ENCODE measurements around the gene LDLRAD4.

The LDLRAD4 gene

DNA sequence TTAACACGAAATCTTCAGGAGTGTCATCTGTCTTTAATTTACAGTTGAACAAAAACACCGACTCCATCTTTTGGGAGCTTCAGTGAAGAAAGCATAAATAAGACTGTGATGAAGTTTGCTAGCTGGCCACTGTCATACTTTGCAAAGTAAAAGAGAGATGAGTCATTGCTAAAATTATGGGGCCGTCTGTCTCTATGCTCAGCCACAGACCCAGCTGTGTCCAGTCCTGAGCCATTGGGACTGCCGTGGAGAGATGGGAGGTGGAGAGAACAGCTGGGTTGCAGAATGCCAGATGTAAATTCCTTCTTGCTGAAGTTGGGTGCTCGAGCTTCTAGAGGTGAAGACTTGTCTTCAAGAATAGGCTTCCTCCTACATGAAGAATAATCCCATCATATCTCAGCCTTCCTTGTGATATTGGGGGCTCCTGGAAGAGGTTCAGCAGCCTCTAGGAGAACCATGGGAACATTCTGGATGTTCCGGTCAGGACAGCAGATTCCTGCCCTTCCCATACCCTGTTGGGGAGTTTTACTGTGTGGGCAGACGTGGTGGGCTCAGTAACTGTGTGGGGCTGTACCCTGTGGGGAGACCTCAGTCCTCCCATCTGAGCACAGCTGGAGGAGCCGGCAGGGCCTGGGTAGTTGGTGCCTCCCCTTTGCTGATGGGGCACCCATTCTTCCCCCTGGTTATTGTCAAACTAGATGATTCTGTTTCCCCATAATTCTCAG lies 71.1 kb downstream of the LDLRAD4 start:
- no peak for DNase-seq

DNA sequence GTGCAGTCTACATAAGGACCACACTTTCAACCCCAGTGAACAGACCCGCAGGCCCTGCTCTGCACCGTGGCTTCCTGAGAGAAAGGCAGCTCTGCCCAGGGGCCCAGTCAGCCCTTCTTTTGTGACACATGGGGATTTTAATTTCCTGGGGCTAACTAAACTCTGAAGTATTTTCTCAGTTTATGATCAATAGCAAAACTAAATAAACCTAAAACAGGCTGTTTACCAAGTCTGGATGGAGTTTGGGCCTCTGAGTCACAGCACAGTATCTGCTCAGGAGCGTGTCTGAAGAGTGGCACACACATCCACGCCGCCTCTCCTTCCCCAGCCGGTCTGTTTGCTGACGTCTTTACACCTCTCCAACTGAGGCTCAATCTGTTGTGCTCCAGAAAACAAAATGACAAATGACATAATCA lies 72.3 kb downstream of the LDLRAD4 start:
- DNase-seq: peak; percentile 28

DNA sequence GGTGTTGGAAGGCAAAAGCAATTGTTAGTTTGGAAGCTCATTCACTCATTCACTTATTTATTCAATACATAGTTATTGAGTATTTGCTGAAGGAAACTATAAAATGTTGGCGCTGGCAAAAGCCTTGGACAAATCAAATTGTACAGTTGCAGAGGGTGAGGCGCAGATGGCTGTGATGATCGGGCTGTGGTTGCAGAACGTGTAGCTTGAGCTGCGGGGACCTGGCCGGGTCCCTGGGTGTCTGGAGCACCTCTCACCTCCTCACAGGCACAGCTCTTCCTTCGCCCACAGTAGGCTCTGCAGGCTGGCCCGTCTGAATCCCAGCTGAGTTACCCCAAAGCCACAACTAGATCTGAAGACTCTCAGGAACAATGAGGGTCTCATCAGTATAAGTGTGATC lies 72.7 kb downstream of the LDLRAD4 start:
- DNase-seq: no peak

DNA sequence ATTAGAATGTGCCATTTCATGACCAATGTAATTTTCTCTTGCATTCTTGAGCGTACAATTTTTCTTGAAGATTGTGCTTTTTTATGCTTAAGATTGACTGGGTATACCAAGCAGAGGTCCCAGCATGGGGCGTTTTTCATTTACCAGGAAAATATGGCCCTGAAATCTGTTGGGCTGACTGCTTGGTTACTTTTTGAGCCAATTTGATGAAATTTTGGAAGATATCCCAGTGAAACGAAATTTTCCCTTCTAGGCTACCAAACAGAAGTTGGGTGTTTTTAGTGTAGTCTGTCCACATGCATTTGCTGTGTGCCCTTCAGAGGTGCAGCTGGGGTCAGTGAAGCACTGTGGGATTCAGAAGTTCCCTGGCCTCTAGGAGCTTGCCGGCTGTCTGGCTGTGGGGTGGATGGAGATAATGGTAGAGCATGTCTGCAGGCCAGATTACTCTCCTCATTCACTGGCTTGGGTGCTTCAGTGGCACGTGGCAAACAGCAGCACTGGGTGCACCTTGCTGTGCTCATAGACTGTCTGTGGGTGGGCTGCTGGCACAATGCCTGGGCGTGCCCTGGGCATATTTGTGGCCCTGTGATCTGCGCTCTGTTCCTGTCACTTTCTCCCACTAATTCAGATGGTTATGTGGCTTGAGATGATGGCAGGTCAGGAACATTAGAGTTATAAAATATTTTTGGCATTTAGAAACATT lies 73.3 kb downstream of the LDLRAD4 start:
- DNase-seq: no peak

GRCh38 chr18:13292736-13293135 lies 74.2 kb downstream of the LDLRAD4 start:
- no peak for DNase-seq

GRCh38 chr18:13294309-13294708 lies 75.7 kb downstream of the LDLRAD4 start:
- no peak for DNase-seq

DNA sequence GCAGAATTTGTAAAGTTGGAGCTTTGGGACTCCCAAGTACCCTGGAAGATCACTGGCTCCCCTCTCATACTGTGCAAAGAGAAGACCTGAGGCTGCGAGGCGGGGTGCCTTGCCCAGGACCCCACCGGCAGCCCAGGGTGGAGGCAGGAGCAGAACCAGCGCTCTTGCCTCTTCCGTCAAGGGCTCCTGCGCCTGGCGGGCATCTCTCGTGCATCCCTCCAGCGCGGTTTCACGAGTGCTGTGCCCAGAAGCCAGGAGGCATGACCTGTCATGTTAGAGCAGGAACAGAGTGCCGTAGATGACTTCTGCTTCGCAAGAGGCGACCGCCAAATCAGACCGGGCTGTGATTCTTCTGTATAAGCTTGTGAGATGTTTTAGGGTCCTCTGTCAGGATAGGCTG lies 77.3 kb downstream of the LDLRAD4 start:
- DNase-seq: no peak

DNA sequence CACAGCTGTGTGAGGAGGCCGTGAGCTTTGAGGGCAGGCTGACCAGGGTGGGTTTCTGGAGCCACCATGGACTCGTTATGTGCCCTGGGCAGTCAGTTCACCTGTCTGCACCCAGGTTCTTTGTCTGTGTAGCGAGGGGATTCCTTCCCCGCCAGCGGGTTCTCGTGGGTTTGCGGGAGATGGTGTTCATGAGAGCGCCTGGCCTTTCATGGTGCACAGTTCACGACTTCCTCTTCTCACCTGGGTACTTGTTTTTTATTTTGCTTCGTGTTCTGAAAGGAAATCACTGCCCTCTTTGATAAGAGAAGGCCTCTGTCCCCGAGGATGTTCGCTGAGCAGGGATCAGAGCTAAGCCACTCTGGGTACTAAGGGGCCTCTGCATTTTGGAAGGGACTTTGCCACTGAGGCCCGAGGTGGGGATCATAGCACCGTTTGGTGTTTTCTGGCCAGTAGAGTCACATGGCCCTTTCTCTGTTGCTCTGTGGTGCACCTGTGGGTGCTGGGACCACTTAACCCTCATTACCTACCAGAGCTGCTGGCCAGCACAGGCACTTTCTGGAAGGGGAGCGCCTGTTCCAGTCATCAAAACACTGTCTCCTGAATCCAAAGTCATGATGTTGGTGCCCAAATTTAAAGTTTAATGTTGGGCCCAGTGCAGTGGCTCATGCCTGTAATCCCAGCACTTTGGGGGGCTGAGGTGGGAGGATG lies 78.5 kb downstream of the LDLRAD4 start:
- DNase-seq: no peak

DNA sequence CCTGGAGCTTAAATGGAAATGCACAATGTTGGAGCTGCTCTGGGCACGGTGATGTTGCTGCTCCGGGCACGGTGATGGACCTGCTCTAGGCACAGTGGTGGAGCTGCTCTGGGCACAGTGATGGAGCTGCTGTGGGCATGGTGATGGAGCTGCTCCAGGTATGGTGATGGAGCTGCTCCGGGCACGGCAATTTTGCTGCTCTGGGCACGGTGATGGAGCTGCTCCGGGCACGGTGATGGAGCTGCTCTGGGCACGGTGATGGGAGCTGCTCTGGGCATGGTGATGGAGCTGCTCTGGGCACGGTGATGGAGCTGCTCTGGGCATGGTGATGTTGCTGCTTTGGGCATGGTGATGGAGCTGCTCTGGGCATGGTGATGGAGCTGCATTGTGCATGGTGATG lies 79.7 kb downstream of the LDLRAD4 start:
- DNase-seq: no peak

GRCh38 chr18:13300029-13300428 lies 81.5 kb downstream of the LDLRAD4 start:
- DNase-seq: peak; percentile 90

DNA sequence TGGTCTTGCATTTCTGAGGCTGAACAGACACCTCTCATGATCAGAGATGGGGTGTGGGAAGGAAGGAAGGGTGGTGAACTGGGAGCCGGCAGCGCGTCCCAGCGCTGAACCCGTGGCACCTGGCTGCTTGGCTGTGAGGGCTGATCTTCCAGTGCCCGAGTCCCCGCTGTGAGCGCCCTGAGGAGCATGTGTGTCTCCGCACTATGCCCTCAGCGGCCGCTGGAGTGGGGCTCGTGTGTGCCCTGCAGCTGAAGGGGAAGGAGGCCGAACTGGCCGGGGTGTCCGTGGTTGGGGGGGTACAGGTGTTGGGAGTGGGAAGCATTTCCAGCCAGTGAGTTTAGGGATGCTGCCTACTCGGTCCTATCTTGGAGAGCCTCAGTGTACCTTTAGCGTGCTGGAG lies 82.2 kb downstream of the LDLRAD4 start:
- no peak for DNase-seq

DNA sequence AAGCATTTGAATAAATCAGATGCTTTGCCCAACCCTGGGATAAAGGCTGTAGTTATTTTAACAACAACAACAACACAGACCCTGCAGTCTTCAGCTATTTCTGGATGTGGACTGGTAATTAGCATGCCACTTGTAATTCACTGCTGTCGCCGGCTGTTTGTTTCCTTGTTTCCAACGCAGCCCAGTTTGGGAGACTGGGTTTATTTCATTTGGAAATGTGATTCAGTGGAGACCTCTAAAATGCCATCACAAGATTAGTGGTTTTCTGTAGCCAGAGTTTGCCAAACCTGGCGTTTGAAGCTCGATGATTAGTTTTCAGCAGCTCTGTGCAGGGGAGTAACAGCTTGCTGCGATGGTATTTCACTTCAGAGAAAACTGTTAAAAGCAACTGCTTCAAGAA lies 83.5 kb downstream of the LDLRAD4 start:
- no peak for DNase-seq

DNA sequence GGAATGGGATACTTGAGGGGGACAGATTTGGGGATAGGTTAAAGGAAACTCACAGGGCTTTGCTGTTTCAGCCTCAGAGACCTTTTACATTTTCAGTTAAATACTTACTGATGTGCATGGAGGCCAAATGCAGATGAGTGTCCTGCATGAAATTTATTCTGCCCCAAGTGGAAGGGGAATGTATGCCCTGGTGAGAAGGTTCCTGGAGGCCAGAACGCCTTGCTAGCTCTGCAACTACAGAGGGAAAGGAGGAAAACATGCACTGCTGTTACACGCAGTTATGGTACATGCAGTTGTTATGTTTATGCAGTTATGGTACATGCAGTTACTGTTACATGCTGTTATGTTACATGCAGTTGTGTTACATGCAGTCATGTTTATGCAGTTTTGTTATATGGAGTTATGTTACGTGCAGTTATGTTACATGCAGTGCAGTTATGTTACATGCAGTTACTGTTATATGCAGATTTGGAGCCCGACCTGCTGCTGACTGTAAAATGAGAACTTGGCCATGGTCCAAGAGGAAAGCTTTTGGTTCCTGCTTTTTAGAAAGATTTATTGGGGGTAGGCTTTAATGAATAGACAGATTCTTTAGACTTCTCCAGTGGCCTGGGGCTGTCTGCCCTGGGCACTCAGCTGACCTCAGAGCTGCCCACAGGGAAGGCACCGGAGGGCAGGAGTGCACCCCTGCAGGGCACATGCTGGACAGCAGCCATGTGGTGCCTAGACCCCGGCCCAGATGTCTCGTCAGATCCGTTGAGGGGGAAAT lies 84.1 kb downstream of the LDLRAD4 start:
- DNase-seq: no peak

DNA sequence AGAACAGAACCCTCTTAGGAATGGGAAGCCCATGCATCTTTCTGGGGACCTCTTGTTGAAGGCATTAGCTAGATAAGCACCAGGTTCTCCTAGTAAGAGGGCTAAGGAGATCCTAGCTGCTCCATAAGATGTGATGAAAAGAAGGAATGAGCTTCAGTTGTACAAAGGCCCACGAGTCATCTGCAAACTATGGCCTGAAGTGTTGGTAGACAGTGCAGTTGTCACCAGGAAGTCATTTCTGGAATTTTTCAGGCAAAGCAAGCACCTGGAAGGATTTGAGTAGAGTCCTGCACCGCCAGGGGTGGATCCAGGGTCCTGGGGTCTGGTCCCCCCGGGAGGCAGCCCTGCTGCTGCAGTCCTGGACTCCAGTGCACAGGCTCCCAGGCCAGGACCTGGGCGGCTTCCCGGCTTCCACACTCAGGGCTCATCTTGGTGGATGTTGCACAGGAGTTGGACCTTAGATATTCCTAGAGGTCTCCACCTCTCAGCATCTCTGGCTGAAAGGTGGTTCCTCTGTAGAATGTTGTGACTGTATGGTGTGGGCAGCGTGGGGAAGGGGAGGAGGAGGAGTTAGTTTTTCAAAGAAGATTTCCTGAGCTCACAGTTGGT lies 85.3 kb downstream of the LDLRAD4 start:
- DNase-seq: no peak

- DNase-seq: no peak
Observed at GRCh38 chr18:13305301-13305700, 86.7 kb downstream of the LDLRAD4 start.

- no peak for DNase-seq
Observed at GRCh38 chr18:13306583-13306982, 88.0 kb downstream of the LDLRAD4 start.

DNA sequence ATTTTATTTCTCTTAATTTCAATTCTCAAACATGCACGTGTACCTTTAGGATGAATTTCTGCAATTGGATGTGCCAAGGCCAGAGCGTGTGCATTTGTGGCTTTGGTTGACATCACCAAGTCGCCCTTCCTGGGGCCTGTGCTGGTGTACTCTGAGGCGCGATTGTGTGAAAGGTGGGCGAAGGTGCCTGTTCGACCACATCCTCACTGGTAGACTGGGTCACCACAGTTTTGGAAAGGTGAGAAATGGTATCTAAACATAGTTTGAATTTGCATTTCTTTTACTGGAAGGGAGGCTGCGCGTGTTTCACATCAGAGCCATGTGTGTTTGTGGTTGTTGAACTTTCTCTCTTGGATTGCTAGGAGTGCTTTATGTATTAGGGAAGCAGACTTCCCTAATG lies 89.8 kb downstream of the LDLRAD4 start:
- DNase-seq: no peak

DNA sequence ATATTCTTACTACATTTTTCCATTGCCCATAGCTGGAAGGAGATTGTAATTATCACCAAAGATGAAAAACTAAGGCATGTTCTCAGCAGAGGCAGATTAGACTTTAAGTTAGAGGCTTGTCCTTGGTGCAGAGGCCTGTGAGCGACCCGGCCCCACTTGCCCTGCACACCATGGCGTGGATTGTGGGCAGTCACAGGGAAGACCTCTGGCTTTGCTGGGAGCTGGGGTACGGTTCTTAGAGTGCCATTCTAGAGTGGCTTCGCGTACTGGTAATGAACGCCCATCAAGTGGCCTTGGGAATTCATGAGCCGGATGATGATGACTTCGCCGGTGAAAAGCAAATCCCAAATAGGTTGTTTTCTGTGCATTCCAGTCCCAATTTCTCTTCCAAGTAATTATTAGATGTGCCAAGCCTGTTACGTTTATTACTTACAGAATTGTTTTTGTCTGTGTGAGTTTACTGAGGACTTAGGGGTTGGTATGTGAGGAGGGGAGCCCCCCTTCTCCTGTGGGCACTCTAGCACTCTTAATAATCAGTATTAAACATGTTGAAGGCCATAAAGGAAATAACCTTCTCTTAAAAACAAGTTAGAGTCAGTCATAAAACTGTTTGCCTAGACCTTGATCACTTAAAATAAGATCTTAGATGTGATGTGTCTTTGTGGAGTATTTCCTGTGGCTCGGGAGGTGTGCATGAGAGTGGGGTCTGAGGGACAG lies 90.6 kb downstream of the LDLRAD4 start:
- DNase-seq: no peak

DNA sequence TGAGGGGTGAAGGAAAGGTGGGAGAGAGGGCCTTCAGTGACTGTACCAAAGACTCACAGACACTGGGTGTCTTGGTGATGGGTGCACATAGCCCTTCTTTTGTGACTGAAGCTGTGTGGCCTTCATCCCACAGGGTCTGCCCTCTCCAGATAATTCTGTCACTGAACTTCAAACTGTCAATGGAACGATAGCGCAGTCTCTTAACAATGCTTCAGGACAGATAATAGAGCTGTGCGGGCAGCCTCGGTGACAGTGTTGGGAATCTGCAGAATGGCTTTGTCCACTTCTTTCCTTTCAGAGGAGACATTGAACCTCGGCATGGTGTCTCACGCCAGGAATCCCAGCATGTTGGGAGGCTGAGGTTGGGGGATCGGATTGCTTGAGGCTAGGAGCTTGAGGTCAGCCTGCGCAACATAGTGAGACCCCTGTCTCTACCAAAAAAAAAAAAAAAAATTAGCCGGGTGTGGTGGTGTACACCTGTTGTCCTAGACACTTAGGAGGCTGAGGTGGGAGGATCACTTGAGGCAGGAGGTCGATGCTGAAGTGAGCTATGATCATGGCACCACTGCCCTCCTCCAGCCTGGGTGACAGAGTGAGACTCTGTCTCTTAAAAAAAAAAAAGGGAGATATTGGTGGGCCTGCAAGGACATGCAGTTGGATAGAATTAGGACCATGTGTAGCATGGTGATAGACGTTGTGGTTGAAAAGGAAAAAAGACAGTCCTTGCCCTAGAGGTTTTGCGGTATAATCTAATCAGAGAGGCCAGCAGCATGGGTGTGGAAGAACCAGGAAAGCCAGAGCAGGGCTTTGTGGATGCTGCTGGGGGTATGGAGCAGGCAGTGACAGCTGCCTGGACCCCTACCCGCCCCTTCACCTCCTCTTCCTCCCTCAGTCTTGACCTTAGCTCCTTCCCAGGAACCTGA lies 91.4 kb downstream of the LDLRAD4 start:
- no peak for DNase-seq

- DNase-seq: no peak
Observed at GRCh38 chr18:13311193-13311592, 92.6 kb downstream of the LDLRAD4 start.

- DNase-seq: no peak
Observed at GRCh38 chr18:13312515-13312914, 94.0 kb downstream of the LDLRAD4 start.

Measured in SHP77 treated with DMSO at 0.1 percent for 48 hours (cell line).